NOMO-1 treated with DMSO at 0.1 percent for 48 hours (cell line): Measurements from ENCODE around the gene SRD5A2.
"Not testable (repeated sequence)": the region's sequence is repeated elsewhere in the genome, so short reads cannot be mapped to it uniquely, and the experiment has no call there.

ENCODE experiments used
- DNase-seq: peaks from one replicate; lab custom pipeline; 2025; ENCODE audit not compliant: unreplicated experiment; lab: John Stamatoyannopoulos, UW

Gene SRD5A2

DNA sequence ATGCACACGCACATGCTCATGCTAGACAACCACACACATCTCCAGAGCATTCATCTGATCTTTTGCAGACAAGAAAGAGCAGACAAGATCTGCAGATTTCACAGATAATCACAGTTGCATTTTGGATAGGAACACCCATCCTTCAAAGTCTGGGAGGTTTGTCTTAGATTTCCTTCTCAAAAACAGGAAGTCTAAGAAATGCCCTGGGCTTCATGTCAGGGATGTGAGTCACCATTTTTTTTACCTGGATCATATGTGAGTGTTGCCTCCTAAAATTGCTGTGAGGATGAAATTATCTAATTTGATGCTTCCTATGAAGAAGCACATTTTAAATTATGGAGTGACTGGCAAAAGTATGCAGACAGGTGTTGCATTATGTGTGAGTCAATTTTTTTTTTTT is 46.1 kb downstream of the SRD5A2 start:
- DNase-seq: no peak

DNA sequence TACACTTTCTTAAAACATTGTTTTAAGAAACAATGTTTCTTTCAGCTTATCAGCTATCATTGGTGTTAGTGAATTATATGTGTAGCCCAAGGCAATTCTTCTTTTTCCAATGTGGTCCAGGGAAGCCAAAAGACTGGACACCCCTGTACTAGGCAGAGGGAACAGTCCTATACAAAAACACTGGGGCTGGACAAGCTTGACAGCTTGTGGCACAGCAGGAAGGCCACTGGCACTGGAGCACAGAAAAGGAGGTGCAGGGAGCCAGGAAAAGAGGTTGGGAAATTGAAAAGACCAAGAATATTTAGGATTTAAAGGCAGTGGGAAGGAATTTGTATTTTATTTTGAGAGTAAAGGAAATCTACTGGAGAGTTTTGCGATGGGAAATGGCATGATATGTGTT is 47.7 kb downstream of the SRD5A2 start:
- DNase-seq: no peak

DNA sequence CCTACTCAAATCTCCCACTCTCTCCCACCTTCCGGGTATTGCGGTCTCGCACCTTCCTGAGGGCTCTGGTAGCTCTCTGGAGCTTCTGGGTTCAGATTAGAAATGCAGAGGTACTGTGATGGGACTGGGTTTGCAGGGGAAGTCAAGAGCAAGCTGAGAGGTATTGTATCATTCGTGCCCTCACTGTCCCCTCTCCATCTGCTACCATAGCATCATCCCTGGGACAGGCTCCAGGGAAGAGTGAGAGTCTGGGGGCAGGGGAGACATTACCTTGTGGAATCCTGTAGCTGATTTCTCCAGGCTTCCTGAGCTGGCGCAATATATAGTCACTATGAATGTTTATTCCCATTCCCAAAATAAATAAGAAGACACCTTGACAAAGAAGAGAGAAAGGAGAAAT is 49.6 kb downstream of the SRD5A2 start:
- no peak for DNase-seq

DNA sequence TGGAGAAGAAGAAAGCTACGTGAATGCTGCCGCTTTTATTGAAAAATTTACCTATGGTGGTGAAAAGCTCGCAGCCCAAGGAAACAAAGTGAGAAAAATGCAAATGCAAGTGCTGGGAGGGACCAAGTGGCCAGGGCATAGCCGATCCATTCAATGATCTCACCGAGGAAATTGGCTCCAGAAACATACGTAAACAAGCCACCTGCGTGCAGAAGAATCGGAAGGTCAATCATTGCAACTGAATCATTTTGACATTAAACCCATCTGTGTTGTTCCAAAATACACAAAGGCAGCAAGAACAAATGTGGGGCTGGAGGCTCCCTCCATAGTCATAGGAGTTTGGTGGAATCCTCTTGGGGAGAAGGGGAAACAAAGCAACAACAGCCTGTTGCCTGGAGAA is 51.5 kb downstream of the SRD5A2 start:
- DNase-seq: no peak

DNA sequence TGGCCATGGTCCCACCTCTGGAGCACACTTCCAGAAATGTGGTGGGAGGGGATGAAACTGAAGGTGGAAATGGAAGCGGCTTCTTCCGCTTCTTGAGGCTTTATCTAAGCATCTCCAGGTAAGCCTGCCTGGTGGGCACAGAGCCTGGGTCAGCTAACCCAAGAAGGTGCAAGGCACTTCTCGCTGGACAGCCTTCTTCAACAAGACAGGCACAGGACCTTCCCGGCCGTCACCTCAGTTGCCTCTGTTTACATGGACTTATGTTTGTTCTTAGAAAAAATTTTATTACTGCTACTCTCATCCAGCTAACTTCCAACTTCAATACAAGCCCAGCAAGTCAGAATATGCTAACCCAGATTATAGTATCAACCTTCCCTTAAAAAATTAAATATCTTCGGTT is 51.9 kb downstream of the SRD5A2 start:
- no peak for DNase-seq

DNA sequence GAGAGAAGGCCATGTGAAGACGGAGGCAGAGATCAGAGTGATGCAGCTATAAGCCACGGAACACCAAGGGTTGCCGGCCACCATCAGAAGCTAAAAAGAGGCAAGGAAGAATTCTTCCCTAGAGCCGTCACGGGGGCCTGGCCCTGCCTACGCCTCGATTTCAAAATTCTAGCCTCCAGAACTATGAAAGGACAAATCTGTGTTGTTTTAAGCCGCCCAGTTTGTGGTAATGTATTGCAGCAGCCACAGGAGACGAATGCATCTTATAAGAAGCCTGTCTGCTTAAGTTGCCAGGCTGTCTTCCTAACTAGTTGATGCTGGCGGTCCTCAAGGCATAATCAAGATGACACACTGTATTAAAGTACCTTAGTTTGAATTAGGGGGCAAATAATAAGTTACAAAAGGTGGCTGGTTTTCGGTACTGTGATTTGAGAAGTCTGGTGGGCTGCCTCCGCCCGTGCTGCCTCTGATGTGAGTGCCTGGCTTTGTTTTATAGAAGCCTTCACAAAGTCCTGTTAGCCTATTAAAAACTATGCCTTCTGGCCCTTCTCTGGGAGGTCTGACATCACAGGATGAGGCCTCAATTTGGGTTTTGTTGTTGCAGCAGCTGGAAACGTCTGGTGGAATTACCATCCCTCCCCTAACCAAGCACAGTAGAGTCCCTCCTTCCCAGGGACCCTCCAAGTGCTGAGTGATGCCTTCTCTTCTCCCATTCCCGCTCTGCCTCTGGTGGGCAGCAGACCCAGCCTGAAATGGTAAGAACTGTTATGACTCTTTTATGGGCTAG is 53.6 kb downstream of the SRD5A2 start:
- no peak for DNase-seq

DNA sequence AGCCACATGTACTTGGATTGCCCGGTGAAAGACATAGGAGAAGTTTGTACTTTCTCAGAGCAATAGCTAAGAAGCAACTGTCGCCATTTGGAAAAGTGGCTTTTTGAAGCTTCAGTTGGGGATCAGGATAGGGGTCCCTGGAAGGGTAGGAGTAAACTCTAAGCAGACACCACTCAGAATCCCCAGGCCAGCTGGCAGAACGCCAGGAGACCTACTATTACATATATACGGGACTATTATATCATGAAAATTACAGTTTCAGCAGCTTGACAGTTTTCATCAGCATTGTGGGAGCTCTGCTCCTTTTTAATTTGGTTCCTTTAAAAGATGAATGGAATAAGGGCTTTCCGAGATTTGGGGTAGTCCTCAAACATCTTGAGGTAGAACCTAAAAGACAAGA is 54.9 kb downstream of the SRD5A2 start:
- DNase-seq: no peak

DNA sequence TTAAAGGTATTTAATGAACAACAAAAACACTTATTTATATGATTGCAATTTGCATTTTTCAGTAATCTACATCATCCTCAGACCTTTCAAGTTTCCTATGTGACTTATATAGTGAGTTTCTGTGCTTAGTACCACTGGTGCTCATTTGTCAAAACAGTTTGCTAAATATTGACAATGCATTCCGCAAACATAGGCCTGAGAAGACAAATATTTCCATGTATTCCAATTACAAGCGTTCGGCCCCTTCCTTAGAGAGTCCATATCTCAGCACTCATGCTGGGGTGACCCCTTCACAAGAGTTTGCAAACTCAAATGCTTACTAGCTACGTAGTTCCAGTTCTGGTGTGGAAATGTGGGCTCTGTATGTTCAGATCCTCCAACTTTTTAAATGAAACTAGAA is 56.1 kb downstream of the SRD5A2 start:
- no peak for DNase-seq

DNA sequence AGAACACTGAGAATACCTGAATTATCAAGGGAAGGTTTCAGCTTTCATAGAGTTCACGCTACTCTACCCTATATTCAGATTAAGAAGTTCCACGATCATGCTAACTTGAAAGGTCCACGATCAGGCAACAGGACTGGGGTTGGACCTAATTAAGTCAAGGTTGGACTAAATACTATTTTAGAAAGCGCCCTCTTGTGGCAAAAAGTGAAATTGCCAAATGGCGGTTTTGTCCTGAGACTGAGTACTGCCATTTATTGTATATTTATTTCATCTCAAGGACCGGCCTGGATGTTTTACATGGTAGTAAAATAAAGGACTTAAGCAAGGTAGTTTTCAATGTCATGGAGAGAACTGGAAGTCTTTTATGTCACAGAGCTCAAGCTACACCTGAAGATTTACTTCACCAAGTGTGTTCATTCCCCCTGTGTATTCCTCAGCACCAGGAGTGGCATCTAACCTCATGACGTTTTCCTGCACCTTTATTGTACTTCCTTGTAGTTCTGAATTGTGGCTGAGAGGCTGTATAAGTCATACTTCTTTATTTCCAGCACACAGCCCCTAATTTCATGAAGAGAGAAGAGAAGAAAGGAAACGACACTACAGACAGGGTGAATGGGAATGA is 56.8 kb downstream of the SRD5A2 start:
- peak; percentile 4 for DNase-seq

DNA sequence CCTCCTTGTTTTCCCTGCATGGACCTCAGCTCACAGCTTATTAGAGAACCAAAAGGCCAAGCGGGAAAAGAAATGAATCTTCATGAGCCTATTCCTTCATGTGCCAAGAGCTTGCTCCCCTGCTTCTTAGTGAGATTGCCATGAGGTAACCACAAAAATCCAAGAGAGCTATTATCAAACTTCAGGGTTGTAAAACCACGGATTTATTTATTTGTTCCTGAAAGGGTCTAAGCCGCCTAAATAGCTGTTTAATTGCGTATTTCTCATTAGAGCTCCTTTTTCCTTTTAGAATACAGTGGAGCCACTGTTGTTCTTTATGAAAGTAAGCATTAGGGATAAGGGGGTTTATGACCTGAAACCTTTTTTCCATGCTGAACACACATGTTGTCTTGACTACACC is 58.0 kb downstream of the SRD5A2 start:
- DNase-seq: no peak

DNA sequence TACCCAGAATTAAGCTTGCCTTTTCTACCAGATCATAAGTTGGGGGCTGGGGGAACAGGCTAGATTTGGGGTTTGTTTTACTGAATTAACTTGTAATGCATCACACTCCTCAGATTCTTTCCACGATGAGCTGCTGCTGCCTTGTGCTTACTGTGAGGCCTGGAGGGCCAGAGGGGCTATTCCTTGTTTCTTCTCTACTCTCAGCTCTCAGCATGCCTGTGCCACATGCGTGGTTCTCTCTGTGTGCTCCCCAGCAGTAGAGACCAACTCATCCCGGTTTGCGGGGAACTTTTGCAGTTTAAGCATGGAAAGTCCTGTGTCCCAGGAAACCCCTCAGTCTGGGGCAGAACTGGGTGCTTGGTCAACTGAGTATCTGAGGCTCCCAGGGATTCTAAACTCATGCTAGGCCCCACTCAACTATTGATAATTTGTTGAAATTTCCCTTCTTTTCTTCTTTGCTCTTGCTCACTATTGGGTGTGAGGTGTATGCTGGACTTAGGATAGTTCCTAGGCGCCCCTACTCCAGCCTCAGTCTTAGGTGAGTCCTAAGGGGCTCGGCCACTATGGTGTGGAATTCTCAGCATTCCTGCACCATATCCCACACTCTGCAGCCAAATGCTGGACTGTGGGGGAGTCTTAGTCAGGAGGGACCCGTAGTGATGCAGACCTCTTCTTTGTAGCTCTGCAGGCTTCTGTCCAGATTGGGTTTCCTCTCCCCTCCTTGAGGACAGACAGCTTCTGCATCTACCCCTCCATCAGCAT is 63.1 kb downstream of the SRD5A2 start:
- DNase-seq: no peak

DNA sequence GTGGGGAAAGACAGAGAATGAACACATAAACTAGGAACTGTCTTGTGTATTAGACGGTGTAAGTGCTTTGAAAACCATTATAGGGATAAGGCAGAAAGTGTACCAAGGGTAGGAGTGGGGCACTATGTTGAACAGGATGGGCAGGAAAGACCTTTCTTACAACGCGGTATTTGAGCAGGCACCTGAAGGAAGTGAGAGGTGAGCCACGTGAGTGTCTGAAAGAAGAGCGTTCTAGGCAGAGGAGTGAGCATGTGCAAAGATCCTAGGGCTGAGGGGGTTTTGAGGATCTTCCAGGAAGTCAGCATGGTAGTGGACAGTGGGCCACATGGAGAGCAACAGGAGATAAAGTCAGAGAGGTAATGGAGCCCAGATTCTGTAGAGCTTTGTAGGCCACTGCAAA is 65.2 kb downstream of the SRD5A2 start:
- DNase-seq: no peak

DNA sequence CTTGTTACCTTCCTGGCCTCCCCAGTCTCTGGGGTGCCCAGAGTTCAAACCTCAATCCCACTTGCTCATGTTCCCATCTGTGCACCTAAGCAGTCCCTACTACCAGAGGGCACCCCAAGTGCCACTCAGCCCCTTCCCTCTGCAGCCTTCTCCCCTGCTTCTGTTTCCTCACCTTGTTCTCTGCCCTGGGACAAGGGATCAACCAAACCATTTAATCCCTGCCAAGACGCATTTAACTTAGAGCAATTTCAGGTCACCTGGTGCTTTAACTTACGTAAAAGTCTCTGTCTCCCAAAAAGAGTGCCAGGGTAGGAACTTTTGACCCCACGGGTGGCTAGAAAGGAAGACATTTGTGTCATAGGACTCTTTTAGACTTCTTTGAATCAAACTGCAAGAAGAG is 67.2 kb downstream of the SRD5A2 start:
- no peak for DNase-seq

DNA sequence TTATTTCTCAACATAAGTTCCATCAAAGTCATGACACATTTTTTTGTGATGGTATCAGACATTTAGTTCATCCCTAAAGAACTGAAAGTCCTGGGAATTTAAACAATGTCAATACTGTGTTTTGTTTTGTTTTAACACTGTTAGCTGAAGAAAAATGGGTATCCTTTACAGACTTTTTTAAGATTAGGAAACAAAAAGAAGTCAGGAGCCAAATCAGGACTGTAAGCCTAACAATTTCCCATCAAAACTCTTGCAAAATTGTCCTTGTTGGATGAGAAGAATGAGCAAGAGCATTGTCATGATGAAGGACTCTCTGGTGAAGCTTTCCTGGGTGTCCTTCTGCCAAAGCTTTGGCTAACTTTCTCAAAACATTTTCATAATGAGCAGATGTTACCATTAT is 69.4 kb downstream of the SRD5A2 start:
- DNase-seq: no peak

DNA sequence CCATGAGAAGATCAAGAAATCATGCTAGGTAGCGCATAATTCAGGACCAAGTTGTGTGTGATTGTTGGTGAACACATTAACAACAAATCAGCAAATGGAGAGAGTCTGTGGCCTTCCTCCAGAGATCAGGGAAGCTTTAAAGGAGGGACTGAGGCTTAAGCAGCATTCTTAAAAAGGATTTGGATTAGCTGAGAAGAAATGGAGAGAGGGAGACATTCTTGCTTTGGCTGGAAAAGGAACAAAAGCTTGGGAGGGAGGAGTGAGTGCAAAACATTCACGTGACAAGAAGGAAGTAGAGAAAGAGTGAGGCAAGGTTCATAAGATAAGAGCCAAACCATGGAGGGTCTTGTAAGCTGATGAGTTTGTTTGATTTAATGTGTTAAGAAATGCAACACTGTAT is 75.6 kb downstream of the SRD5A2 start:
- DNase-seq: no peak

DNA sequence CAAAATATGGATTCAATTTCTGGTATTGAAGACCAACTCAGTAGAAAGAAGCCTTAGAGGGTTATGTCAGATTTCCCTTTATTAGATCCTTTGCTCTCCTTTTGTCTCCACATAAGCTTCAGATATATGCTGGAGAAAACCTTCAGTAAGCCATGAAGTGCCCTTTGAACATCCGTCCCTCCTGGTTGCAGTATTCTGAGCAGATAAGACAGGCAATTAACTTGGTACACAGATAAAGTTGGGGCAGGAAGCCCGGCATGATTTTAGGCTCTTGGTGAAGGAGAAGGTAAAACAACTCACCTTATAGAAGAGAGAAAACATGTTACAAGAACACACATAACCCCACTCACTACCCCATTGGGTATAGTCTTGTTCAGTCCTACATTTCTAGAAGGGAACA is 76.4 kb downstream of the SRD5A2 start:
- DNase-seq: no peak

DNA sequence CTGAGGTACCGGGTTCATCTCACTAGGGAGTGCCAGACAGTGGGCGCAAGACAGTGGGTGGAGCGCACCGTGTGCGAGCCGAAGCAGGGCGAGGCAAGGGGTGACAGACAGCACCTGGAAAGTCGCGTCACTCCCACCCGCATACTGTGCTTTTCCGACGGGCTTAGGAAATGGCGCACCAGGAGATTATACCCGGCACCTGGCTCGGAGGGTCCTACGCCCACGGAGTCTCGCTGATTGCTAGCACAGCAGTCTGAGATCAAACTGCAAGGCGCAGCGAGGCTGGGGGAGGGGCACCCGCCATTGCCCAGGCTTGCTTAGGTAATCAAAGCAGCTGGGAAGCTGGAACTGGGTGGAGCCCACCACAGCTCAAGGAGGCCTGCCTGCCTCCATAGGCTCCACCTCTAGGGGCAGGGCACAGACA is 84.3 kb downstream of the SRD5A2 start:
- DNase-seq: peak; percentile 24

DNA sequence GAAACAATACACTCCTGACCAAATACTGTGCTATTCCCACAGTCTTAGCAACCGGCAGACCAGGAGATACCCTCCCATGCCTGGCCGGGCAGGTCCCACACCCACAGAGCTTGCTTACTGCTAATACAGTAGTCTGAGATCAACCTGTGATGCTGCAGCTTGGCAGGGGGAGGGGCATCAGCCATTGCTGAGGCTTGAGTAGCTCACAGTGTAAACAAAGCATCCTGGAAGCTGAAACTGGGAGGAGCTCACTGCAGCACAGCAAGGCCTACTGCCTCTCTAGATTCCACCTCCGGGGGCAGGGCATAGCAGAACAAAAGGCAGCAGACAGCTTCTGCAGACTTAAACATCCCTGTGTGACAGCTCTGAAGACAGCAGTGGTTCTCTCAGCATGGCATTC is 91.4 kb downstream of the SRD5A2 start:
- DNase-seq: not testable (repeated sequence)

DNA sequence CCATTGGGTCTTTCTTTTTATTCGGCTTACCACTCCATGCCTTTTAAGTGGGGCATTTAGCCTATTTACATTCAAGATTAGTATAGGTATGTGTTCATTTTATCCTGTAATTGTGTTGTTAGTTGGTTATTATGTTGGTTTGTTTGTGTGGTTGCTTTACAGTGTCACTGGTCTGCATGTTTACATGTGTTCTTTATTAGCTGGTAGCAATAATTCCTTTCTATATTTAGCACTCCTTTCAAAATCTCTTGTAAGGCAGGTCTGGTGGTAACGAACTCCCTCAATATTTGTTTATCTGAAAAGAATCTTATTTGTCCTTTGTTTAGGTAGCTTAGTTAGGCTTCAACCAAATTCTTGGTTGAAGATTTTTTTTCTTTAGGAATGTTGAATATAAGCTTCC is 97.5 kb downstream of the SRD5A2 start:
- no peak for DNase-seq

DNA sequence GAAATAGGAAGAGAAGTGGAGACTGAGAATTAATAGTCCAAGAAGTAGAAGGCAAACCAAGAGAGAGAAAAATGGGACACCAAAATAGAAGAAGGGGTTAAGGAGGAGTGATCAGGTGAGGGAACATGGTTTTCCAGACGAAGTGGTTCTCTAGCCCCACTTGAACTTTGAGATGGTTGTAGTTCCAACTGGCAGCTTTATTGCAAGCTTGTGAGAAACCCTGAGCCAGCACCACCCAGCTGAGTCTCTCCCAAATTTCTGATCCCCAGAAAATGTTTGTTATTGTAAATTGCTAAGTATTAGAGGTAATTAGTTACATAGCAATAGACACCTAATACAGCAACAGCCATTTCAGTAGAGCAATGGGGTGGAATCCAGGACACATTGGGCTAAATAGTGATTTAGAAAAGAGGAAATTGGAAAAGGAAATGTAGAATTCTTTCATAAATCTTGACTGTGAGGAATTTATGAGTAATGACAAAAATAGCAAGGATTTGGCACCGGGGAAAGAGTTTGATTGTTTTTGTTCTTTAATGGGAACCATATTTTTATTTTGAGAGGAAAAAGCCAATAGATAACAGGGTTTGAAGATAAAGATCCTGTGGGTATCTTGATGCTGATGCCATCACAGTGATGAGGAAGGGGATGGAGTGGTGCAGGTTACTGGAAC is 104.1 kb downstream of the SRD5A2 start:
- DNase-seq: no peak

DNA sequence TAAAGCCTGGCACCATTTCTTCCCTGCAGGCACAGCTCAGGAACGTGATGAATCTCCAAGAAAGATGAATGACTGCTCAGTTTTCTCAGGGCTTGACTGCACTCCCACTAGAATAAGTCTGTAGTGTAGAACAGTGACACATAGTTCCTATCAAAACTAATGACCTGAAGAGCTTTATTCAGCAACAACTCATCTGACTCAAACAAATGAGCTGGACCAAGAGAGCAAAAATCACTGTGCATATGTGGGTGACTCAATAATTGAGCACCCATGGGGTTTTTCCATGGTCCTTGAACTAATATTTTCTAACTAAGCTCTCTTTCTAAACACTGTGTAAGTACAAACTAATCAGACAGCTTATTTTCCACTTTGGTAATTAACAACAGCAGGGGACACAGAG is 105.0 kb downstream of the SRD5A2 start:
- DNase-seq: no peak

DNA sequence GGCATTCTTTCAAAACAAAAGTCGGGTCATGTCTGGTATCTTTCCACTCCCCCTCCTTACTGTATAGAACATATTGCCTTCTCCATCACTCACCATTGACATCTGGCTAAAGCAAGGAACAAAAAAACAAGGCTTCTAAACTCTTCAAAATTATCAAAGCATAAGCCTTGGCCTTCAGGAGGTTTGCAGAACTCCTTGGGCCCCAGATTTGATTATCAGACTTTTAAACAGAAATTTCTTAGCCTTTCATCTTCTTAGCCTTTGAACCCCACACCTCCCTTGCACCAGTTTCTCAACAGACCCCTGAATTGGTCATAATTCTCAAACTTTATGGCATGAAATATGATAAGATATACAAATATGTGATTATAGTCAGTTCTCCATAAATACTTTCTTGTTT is 106.4 kb downstream of the SRD5A2 start:
- DNase-seq: no peak
